HG03103 (cell line): ENCODE data around the gene KTN1.

ENCODE experiments used
- ATAC-seq: cut with Tn5 transposase; IDR thresholded peaks from one replicate; pipeline ENCODE4 v1.9.1; 2021; ENCODE audit warnings: low read depth; ENCODE audit not compliant: unreplicated experiment

The KTN1 gene

GRCh38 chr14:55574988-55575387 is 5.0 kb upstream of the KTN1 start:
- no peak for ATAC-seq

DNA sequence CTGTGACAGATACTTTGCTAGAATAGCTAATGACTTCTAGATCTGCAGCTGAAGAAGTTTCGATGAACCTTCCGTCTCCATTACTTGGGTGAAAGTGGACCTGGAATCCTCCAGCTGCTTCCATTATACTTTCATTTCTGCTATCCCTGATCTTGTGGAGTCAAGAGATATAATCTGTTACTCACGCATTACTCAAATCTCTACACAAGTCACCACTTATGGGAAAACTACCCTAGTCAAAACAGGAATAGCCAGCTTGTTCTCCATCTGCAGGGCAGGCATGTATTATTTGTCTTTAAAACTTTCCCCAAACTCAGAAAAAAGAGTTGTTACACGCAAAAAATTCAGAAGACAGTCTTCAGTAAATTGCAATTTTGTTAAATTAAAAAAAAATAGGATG is 2.8 kb upstream of the KTN1 start:
- ATAC-seq: no peak

- ATAC-seq: no peak
These were observed 1.5 kb upstream of the KTN1 start for GRCh38 chr14:55578511-55578910.

DNA sequence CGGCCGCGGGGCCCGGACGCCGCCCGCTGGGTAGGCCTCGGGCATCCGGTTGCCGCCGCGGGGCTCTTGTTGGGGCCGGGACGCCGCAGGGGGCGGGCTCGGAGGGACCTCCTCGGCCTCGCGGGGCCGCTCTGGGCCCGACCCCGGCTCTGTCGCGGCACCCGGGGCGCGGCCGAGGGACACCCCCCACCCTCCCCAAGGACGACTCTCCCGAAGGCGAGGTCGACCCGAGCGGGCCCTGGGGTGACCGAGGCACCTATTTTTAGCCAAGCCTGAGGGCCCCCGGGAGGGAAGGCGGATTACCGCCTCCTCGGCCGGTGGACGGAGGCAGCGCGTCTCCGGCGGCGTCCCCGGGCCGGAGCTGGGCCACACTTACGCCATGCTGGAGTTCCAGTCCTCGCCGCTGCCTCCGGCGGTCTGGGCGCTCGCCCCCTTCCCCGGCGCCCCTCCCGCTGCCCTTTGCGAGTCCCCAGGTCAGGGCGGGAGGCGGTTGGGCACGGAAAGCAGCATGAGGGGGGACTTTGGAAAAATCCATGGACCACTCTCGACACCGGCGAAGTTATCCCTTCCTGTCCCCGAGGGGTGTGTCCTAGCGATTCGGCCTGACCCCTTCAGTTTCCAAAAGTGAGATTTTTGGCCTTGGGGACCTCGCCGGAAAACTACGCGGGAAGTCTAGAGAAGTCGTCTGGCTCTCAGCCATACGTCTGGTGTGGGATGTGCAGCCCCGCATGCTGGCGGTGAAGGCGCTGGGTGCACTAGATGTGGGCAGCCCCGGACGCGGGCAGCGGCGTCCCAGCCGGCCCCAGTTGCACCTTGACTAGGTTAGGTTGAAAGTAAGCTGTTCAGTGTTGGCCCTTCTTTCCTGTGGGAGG is 699 bp downstream of the KTN1 start:
- peak; percentile 28 for ATAC-seq

- no peak for ATAC-seq
These were observed 1.4 kb downstream of the KTN1 start for GRCh38 chr14:55581342-55581771.

DNA sequence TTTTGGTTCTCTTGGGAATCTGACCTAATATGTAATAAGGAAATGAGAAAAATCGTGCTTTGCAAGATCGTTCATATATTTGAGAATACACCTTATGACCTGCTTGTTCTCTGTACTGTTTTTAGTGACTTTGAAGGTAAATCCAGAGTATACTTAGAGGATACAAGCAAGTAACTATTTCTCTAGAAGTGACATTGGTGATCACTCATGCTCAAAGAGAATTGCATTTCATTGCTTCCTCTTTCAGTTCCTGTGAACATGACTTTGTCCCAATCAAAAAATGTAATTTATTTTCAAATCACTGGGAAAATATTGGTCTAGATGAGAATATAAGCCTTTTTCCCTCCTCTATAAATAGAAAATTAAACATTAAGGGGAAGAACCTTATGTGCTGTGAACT is 2.7 kb downstream of the KTN1 start:
- peak; percentile 30 for ATAC-seq

GRCh38 chr14:55583942-55584468 is 4.0 kb downstream of the KTN1 start:
- no peak for ATAC-seq

- ATAC-seq: no peak
These were observed 5.8 kb downstream of the KTN1 start for GRCh38 chr14:55585854-55586253.

- no peak for ATAC-seq
These were observed 6.4 kb downstream of the KTN1 start for GRCh38 chr14:55586411-55586810.

DNA sequence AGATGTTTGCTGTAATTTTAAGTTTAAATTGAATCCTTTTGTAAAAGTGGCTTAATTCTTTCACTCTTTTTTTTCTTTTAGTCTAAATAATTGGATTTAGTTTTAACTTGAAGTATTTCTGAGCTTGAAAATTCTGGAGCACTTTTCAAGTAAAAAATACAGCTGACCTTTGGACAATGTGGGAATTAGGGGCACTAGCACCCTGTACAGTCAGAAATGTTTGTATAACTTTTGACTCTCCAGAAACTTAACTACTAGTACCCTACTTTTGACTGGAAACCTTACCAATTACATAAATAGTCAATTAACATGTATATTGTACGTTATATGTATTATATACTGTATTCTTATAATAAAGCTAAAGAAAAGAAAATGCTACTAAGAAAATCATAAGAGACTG is 7.8 kb downstream of the KTN1 start:
- no peak for ATAC-seq

- ATAC-seq: no peak
These were observed 8.3 kb downstream of the KTN1 start for GRCh38 chr14:55588259-55588699.

- ATAC-seq: no peak
These were observed 9.2 kb downstream of the KTN1 start for GRCh38 chr14:55589171-55589570.

DNA sequence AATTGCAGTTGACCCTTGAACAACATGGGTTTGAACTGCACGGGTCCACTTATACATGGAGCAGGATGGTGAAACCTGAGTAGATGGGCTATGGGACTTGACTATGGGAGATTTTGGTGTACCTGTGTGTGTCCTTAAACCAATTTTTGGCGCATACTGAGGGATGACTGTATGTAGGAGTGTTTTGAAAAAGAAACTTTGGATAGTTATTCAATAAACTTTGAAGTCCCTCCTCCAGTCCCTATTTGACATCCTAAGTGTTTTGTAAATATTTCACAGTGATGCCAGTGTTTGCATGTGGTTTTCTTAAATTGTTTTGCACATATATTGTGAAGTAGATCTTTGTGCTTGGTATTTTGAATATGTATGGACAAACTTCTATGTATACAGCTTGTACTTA is 12.4 kb downstream of the KTN1 start:
- no peak for ATAC-seq

DNA sequence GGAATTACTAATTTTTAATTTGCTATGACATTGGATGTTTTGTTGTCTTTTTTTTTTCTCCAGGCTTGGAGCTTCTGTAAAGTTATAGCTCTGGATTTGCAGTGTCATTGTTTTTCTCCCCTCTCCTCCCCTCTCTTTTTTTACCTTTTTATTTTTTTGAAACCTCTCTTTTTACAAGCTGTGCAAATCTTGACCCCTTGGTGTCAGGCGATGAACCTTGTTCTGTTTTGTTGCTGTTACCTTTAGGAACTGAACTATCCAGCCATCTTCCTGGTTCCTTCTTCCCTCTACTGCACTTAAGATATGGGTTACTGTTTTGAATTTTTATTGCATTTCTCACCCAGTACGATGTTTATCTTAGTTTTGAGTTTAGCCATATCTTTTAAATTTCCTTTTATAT is 13.7 kb downstream of the KTN1 start:
- no peak for ATAC-seq

DNA sequence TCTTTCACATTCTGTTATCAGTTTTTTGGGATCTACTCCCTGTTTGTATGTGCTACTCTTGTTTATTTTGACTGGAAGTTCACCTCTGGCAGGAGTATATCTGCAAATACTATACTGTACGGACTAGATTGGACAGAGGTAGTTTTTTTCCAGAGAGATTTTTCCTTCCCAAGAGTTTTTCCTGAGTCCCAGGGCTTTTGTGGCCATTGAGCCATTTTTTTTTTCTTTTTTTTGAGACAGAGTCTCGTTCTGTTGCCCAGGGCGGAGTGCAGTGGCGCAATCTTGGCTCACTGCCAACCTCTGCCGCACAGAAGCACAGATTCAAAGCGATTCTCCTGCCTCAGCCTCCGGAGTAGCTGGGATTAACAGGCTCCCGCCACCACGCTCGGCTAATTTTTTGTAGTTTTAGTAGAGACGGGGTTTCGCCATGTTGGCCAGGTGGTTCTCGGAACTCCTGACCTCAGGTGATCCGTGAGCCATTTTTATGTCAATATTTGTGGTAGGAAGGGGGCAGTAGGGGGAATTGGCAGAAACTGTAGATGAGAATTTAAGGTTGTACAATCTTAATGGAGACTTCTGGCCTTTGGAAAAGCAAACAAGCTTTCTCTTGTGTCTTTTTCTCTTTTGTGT is 19.4 kb downstream of the KTN1 start:
- ATAC-seq: no peak

- no peak for ATAC-seq
These were observed 21.0 kb downstream of the KTN1 start for GRCh38 chr14:55600784-55601561.

GRCh38 chr14:55603401-55603953 is 23.5 kb downstream of the KTN1 start:
- ATAC-seq: no peak

DNA sequence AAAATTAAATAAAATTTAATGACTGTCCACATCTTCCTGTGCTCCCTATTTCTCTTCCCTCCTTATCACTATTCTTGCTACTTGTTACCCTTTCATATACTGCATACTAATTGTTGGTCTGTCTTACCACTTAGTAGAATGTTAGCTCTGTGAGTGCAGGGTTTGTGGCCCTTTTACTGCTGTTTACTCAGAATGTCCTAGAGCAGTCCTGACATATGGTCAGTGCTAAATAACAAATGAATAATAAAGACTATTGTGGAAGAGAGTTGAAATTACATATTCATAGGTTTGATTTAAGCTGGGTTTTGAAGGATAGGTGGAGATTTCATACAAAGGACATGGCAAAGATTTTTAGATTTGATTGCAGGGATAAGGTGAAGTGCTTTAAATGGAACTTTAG is 24.5 kb downstream of the KTN1 start:
- no peak for ATAC-seq

DNA sequence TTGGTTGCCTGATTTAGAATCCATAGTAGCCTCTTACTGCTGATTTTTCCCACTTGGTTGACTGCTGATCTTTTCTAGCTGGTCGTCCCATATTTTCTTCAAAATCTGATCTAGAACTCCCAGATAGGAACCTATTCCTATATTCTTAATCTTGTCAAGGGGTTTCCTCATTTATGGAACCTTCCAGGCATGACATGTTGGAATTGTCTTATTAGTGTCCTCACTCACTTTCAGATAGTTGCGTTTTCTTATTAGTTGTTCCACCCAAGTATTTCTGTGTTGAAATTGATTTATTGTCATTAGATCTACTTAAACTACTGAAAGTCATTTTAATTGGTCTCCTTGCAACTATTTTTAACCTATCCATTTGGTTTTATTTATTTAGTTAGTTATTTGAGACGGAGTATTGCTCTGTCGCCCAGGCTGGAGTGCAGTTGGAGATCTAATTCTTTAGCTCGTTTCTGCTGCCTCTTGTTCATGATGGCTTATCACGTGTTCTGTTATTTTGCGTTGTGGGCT is 25.0 kb downstream of the KTN1 start:
- no peak for ATAC-seq

- ATAC-seq: no peak
These were observed 25.8 kb downstream of the KTN1 start for GRCh38 chr14:55605793-55606192.
